ENCODE results near the gene DEFB113. TPM values are rescaled to one million over a fixed set of nuclear protein-coding genes. Genes with fewer than 3 reads are reported as not detected.

Gene DEFB113
- polyA plus RNA-seq, 2 of the 4 experiments (the other 2 are of a cell fraction), result not detected

DNA sequence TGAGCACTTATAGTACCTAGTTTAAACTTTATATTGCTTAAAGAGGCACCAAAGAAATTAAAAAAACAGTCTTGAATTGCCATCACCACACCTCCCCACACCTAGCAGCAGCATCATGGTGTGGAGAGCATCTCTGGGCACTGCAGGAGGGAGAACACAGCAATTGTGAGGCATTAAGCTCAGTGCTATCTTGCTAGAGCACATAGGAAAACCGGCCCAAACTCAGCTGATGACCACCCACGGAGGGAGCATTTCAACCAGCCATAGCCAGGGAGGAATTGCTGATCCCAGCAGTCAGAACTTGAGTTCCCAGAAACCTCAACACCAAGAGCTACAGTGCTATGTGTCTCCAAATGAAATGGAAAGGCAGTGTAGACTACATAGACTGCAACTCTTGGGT is 19.5 kb upstream of the DEFB113 start:
- Histone ChIP-seq H3K9me3 (no peaks in the 10 kb centered on the region), H3K27ac (no peak overlapping the region), H3K4me1 (no peaks in the 10 kb centered on the region), H3K4me2 (no peak overlapping the region), H3K4me3 (no peak overlapping the region)
- no peak for ATAC-seq
- no CpG with 5 or more reads among the region's 2 CpGs for WGBS (ENCODE audit: missing lambda C conversion rate)
- POLR2A ChIA-PET, result no interaction called here
- no peak for FAIRE-seq
- CTCF ChIA-PET, result interaction anchor here (0.6 kb wide), 1 partner anchor 809 kb away, joined by 3 read pairs; no protein-coding TSS in a partner anchor
- TF ChIP-seq POLR2A (IDR thresholded peaks at IDR 0.05; ENCODE audit: low read length) (no peak), MYC (IDR thresholded peaks at IDR 0.05; ENCODE audit: borderline replicate concordance, low read length) (no peak), RNF2 (IDR thresholded peaks at IDR 0.05; ENCODE audit: borderline replicate concordance, low read depth) (no peak), FOSB (CRISPR knock-in tag; IDR thresholded peaks at IDR 0.05) (no peak)
- DNase-seq (ENCODE audit: low read depth in 1 of 2, low spot score in 1 of 2), result no peak

DNA sequence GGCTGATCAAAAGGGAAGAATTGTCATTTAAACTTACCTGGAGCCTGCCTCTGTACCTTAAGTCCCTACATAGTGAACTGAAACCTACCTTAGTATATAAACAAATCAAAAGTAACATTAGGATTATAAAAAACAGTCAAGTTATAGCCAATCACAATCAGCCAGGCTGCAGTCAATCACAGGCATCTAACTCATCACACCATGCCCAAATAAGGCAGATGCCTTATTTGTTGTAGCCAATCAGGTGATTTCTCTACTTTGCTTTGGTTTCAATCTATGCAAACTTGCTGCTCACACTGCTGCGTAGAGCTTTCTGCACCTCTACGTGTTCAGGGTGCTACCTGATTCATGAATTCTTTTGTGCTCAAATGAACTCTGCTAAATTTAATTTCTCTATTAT is 18.3 kb upstream of the DEFB113 start:
- no peak for FAIRE-seq

DNA sequence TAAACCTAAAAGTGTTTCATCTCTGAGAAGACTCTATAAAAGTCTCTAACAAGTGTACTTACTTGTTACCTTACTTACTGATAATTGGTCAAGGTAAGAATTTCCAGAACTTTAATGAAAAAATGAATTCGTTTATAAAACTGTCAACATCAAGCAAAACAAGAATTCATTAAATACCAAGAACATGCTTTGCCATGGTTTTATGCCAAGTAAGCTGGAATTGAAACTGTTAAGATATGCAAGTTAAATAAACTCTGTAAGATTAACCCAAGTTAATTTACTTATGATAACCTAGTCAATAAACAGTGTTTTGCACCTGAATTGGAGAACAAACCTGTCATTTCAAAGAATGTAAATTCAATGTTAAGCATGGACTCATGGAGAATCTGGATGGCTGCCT is 17.1 kb upstream of the DEFB113 start:
- WGBS (ENCODE audit: missing lambda C conversion rate), result 0% methylated on average over 1 of the region's 1 CpG
- H3K9me3 ChIP-seq, result no peaks in the 10 kb centered on the region
- ATAC-seq (no peak), DNase-seq (ENCODE audit: low read depth in 1 of 2, low spot score in 1 of 2) (no peak), FAIRE-seq (no peak)
- H3K27ac ChIP-seq, result no peak overlapping the region
- H3K4me3 ChIP-seq, result no peak overlapping the region
- CTCF ChIA-PET, result no interaction called here
- TF ChIP-seq, protein P1, sequence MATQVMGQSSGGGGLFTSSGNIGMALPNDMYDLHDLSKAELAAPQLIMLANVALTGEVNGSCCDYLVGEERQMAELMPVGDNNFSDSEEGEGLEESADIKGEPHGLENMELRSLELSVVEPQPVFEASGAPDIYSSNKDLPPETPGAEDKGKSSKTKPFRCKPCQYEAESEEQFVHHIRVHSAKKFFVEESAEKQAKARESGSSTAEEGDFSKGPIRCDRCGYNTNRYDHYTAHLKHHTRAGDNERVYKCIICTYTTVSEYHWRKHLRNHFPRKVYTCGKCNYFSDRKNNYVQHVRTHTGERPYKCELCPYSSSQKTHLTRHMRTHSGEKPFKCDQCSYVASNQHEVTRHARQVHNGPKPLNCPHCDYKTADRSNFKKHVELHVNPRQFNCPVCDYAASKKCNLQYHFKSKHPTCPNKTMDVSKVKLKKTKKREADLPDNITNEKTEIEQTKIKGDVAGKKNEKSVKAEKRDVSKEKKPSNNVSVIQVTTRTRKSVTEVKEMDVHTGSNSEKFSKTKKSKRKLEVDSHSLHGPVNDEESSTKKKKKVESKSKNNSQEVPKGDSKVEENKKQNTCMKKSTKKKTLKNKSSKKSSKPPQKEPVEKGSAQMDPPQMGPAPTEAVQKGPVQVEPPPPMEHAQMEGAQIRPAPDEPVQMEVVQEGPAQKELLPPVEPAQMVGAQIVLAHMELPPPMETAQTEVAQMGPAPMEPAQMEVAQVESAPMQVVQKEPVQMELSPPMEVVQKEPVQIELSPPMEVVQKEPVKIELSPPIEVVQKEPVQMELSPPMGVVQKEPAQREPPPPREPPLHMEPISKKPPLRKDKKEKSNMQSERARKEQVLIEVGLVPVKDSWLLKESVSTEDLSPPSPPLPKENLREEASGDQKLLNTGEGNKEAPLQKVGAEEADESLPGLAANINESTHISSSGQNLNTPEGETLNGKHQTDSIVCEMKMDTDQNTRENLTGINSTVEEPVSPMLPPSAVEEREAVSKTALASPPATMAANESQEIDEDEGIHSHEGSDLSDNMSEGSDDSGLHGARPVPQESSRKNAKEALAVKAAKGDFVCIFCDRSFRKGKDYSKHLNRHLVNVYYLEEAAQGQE (IDR thresholded peaks at IDR 0.05), result no peak
- no peak for TF ChIP-seq HOXA7 (CRISPR knock-in tag; IDR thresholded peaks at IDR 0.05)
- no peak for TF ChIP-seq FOSB (CRISPR knock-in tag; IDR thresholded peaks at IDR 0.05)
- no peak for TF ChIP-seq GATA3 (IDR thresholded peaks at IDR 0.05; ENCODE audit: borderline replicate concordance)
- H3K4me1 ChIP-seq, result no peaks in the 10 kb centered on the region
- H3K4me2 ChIP-seq, result no peak overlapping the region
- POLR2A ChIA-PET, result no interaction called here

More for the DNA sequence above, 18.3 kb upstream of the DEFB113 start:
- Histone ChIP-seq H3K9me3 (no peaks in the 10 kb centered on the region), H3K4me3 (no peak overlapping the region), H3K4me1 (no peaks in the 10 kb centered on the region), H3K4me2 (no peak overlapping the region), H3K27ac (no peak overlapping the region)
- DNase-seq (ENCODE audit: low read depth in 1 of 2, low spot score in 1 of 2) (no peak), ATAC-seq (no peak)
- WGBS (ENCODE audit: missing lambda C conversion rate), result 56% methylated on average over 2 of the region's 2 CpGs
- POLR2A ChIA-PET, result no interaction called here
- CTCF ChIA-PET, result interaction anchor here (0.6 kb wide), 1 partner anchor 63 kb away, joined by 3 read pairs; no protein-coding TSS in a partner anchor
- TF ChIP-seq CBX2 (IDR thresholded peaks at IDR 0.05; ENCODE audit: borderline replicate concordance, low read depth) (no peak), POLR2AphosphoS2 (conservative IDR thresholded peaks at IDR 0.05; ENCODE audit: low read length) (no peak), HEYL (CRISPR knock-in tag; IDR thresholded peaks at IDR 0.05) (no peak), SREBF2 (IDR thresholded peaks at IDR 0.05) (no peak)

DNA sequence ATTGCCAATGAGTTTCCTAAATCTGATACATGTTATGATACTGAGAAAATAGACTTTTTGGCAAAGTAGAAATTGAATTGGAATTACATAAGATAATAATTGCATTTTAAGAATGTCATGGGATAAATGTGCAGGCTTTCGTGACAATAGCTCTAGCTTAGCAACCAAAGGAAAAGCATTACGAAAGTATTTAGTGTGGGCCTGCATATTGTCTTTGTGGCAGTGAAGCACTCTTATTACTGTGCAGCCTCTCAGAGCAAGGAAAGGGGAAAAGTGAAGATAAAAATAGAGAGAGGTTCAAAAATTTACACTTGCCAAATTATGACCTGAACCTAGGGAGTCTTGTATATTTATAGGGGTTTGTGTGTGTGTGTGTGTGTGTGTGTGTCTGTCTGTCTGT is 12.6 kb upstream of the DEFB113 start:
- DNase-seq (ENCODE audit: low read depth in 1 of 2, low spot score in 1 of 2), result no peak
- Histone ChIP-seq H3K4me1 (no peaks in the 10 kb centered on the region), H3K4me3 (no peak overlapping the region), H3K4me2 (no peak overlapping the region), H3K9me3 (no peaks in the 10 kb centered on the region), H3K27ac (no peak overlapping the region)
- no peak for FAIRE-seq
- 57% methylated on average over 2 of the region's 2 CpGs for WGBS (ENCODE audit: missing lambda C conversion rate)
- no peak for ATAC-seq
- POLR2A ChIA-PET, result no interaction called here
- CTCF ChIA-PET, result no interaction called here
- no peak for TF ChIP-seq NPAS2 (CRISPR knock-in tag; IDR thresholded peaks at IDR 0.05; ENCODE audit: borderline replicate concordance)
- TF ChIP-seq MAZ (IDR thresholded peaks at IDR 0.05; ENCODE audit: borderline replicate concordance, low read depth, low read length), result no peak
- TF ChIP-seq SMC3 (IDR thresholded peaks at IDR 0.05), result no peak
- no peak for TF ChIP-seq TFCP2L1 (CRISPR knock-in tag; IDR thresholded peaks at IDR 0.05)
- no peak for TF ChIP-seq KDM5A (IDR thresholded peaks at IDR 0.05)
- TF ChIP-seq POLR2AphosphoS2 (conservative IDR thresholded peaks at IDR 0.05; ENCODE audit: low read length), result no peak
- TF ChIP-seq EHF (CRISPR knock-in tag; IDR thresholded peaks at IDR 0.05), result no peak
- TF ChIP-seq HOXB13 (CRISPR knock-in tag; IDR thresholded peaks at IDR 0.05; ENCODE audit: low read depth), result no peak
- no peak for TF ChIP-seq GATA3 (IDR thresholded peaks at IDR 0.05; ENCODE audit: borderline replicate concordance)
- TF ChIP-seq, protein P2, sequence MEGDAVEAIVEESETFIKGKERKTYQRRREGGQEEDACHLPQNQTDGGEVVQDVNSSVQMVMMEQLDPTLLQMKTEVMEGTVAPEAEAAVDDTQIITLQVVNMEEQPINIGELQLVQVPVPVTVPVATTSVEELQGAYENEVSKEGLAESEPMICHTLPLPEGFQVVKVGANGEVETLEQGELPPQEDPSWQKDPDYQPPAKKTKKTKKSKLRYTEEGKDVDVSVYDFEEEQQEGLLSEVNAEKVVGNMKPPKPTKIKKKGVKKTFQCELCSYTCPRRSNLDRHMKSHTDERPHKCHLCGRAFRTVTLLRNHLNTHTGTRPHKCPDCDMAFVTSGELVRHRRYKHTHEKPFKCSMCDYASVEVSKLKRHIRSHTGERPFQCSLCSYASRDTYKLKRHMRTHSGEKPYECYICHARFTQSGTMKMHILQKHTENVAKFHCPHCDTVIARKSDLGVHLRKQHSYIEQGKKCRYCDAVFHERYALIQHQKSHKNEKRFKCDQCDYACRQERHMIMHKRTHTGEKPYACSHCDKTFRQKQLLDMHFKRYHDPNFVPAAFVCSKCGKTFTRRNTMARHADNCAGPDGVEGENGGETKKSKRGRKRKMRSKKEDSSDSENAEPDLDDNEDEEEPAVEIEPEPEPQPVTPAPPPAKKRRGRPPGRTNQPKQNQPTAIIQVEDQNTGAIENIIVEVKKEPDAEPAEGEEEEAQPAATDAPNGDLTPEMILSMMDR (IDR thresholded peaks at IDR 0.05), result no peak
- no peak for TF ChIP-seq ZSCAN20 (CRISPR knock-in tag; IDR thresholded peaks at IDR 0.05)
- TF ChIP-seq, protein P3, sequence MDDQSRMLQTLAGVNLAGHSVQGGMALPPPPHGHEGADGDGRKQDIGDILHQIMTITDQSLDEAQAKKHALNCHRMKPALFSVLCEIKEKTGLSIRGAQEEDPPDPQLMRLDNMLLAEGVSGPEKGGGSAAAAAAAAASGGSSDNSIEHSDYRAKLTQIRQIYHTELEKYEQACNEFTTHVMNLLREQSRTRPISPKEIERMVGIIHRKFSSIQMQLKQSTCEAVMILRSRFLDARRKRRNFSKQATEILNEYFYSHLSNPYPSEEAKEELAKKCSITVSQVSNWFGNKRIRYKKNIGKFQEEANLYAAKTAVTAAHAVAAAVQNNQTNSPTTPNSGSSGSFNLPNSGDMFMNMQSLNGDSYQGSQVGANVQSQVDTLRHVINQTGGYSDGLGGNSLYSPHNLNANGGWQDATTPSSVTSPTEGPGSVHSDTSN (IDR thresholded peaks at IDR 0.05), result no peak
- TF ChIP-seq, protein P4, sequence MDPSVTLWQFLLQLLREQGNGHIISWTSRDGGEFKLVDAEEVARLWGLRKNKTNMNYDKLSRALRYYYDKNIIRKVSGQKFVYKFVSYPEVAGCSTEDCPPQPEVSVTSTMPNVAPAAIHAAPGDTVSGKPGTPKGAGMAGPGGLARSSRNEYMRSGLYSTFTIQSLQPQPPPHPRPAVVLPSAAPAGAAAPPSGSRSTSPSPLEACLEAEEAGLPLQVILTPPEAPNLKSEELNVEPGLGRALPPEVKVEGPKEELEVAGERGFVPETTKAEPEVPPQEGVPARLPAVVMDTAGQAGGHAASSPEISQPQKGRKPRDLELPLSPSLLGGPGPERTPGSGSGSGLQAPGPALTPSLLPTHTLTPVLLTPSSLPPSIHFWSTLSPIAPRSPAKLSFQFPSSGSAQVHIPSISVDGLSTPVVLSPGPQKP (IDR thresholded peaks at IDR 0.05; ENCODE audit: low read depth, low read length), result no peak
